DOHH2 (cell line): ENCODE data around the gene TRIM38.

ENCODE experiments used
- EZH2phosphoT487 ChIP-seq: fragments of 200-600 bp; sonication (generic); IDR thresholded peaks from 2 replicates; pipeline ENCODE4 v1.6.1; 2017; ENCODE audit warnings: borderline replicate concordance, mild to moderate bottlenecking, antibody characterized with exemption, low read length, moderate library complexity, mixed read lengths
- TF ChIP-seq, protein P1 (sequence below): fragments of 200-600 bp; sonication (generic); IDR thresholded peaks from one replicate; pipeline ENCODE4 v1.5.1; 2014; ENCODE audit warnings: antibody characterized with exemption, mild to moderate bottlenecking, low read depth, low read length; ENCODE audit not compliant: poor library complexity, severe bottlenecking

DNA sequence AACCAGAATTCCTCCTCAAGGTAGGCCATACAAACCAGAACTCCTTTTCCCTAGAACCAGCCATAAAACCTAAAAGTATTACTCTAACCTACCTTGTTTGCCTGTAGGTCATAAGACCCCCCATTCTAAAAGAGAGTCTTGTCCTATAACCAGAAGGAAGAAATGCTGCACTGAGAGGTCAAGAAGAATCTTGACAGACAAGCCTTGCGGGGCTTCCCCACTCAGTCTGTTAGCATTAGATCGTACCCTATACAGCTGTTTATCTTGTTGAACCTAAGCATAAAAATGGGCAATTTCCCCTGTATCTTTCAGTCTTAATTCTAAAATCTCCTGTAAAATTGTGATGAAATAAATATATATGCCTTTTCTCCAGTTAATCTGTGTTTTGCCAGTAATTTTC is 72.3 kb downstream of the TRIM38 start:
- TF ChIP-seq, protein P1, sequence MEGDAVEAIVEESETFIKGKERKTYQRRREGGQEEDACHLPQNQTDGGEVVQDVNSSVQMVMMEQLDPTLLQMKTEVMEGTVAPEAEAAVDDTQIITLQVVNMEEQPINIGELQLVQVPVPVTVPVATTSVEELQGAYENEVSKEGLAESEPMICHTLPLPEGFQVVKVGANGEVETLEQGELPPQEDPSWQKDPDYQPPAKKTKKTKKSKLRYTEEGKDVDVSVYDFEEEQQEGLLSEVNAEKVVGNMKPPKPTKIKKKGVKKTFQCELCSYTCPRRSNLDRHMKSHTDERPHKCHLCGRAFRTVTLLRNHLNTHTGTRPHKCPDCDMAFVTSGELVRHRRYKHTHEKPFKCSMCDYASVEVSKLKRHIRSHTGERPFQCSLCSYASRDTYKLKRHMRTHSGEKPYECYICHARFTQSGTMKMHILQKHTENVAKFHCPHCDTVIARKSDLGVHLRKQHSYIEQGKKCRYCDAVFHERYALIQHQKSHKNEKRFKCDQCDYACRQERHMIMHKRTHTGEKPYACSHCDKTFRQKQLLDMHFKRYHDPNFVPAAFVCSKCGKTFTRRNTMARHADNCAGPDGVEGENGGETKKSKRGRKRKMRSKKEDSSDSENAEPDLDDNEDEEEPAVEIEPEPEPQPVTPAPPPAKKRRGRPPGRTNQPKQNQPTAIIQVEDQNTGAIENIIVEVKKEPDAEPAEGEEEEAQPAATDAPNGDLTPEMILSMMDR = no peak
- no peak for TF ChIP-seq EZH2phosphoT487
